ENCODE results near the gene EVL. TPM values are rescaled to one million over a fixed set of nuclear protein-coding genes. Genes with fewer than 3 reads are reported as not detected.

The EVL gene
- polyA plus RNA-seq, 4 donors = 105 to 187 (median 153) TPM

DNA sequence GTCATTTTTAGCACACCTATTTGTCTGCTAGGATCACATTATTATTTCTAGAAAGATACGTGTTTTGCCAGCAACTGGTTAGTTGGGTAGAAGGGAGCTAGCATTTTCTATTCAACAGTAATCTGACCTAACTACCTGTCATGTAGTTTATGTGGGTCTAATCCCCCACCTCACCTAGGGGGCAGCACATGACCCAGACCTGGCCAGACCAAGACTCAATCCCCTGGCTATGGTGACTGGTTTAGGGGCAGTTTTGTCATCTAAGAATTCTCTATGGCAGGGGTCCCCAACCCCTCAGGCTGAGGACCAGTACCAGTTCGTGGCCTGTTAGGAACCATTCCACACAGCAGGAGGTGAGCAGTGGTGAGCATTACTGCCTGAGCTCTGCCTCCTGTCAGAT, 29.5 kb upstream of the EVL start:
- no peak for DNase-seq (ENCODE audit: low read depth in 4 of 4, low spot score in 2 of 4)

DNA sequence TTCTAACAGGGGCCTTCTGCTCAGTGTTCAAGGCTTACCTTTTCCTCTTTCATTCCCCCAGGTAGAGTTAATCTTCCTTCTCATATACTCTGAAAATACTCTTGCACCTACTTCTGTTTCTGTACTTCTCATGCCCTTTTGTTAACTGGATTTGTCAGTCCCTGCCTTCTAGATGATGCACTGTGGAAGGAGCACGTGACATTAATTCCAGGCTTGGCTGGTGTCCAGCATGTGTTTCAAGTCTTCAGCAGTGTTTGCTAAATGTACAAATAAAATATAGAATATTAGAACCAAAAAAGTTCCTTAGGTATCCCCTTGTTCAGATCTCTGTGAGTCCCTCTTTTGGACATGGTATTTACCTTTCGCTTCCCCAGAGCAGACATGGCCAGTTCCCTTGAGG, 27.9 kb upstream of the EVL start:
- no peak for DNase-seq (ENCODE audit: low read depth in 4 of 4, low spot score in 2 of 4)

DNA sequence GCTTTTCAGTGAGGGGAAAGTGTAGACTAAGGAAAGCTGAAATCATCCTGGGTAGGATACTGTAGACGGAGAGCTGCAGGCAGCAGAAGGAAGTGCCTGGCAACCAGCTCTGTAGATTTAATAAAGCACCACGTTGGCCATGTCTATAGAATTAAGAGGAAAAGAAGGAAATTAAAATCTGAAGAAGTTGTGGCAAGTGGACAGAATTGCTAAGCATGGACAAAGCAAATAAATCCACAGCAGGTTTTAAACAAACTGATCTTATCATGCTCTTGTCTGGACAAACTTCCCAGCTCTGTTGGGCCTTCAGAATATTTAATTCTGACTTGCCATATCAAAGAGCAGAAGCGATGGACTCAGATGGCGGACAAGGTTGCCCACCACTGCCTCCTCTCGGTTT, 27.2 kb upstream of the EVL start:
- DNase-seq (ENCODE audit: low read depth in 4 of 4, low spot score in 2 of 4) = no peak

DNA sequence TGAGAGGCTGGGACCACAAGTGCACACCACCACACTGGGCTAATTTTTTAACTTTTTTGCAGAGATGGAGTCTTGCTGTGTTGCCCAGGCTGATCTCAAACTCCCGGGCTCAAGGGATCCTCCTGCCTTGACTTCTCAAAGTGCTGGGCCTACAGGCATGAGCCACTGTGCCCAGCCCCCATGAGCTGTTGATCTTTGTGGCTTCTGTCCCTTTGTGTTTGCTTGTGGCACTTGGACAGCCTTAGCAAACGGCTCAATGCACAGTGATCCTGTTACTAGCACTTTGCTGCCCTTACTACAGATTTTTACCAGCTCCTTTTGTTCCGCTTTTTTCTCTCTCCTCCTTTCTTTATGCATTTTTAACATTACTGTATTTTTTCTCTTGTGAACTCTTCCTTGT, 25.3 kb upstream of the EVL start:
- no peak for DNase-seq (ENCODE audit: low read depth in 4 of 4, low spot score in 2 of 4)

DNA sequence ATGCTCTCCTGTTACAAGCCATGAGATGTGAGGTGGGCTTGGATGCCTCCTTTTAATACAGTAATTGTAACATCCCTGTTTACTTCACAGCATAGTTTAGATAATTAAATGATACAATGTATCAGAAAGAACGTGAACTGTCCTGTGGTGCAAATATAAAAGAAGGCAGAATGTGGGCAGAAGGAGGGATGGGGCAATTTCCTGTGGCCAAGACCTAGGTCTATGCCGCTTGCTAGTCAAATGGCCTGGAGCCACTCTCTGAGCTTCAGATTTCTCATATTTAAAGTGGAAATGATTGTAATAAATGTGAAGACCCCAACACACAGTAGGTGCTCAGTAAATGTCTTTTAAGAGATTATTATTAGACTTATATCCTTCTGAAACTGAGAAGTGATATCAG, 24.0 kb upstream of the EVL start:
- DNase-seq (ENCODE audit: low read depth in 4 of 4, low spot score in 2 of 4) = no peak

DNA sequence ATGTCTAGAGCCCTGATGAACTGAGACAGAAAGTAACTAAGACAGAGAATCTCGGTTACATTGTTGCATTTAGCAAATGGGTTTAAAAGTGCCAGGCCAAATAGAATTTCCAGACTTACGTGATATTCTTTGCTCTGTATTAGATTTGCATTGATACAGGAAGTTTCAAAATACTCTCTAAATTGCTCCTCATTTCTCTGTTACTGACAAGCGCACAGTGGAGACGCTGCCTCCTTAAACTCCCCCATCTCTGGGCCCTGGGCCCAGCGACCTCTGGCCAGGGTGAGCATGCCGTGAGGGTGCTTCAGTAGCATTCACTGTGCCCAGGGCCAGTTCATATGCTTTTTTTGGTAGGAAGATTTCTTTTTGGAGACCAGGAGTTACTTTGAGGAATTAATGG, 22.9 kb upstream of the EVL start:
- DNase-seq (ENCODE audit: low read depth in 4 of 4, low spot score in 2 of 4) = no peak

DNA sequence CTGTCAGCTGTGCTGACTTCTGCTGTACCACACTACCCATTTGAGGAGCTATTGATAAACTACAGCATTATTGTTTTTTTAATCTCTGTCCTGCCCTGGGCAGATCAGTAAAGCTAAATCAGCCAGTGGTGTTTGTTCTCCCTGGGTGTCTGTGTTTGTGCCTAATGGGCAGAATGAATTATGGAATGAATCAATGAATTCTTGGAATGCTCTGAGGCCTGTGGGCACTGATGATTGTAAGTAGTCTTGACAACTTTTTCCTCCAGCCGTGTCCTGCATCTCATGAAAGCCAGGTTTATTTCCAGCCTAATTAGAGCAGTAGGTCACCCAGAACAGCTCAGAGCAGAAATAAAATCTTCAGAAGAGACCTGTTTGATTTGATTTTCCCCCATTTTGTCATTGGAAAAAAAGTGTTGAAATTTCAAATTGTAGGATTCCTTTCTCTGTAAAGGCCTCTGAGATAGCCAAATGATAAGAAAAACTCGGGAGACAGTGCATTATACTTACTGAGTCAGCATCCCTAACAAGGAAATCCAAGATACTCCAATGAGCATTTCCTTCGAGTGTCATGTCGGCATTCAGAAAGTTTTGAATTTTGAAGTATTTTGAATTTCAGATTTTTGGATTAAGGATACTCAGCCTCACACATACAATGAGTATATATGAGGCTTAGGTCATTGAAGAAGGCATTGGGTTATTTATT, 19.4 kb upstream of the EVL start:
- no peak for DNase-seq (ENCODE audit: low read depth in 4 of 4, low spot score in 2 of 4)

DNA sequence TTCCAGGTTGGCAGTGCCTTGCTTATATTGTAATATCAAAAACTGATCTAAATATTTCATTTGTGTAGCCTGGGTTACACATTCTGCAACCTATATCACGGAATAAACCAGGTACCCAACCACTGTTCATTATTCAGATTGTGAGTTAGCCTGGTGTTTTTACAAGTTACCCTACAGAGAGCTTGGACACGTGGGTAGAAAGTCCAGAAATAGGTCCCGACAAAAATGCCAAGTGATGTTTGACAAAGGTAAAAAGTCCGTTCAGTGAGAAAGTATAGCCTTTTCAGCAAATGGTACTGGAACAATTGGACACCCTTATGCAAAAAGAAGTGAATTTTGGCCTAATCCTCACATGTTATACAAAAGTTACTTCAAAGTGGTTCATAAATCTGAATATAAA, 17.6 kb upstream of the EVL start:
- DNase-seq (ENCODE audit: low read depth in 4 of 4, low spot score in 2 of 4) = no peak

DNA sequence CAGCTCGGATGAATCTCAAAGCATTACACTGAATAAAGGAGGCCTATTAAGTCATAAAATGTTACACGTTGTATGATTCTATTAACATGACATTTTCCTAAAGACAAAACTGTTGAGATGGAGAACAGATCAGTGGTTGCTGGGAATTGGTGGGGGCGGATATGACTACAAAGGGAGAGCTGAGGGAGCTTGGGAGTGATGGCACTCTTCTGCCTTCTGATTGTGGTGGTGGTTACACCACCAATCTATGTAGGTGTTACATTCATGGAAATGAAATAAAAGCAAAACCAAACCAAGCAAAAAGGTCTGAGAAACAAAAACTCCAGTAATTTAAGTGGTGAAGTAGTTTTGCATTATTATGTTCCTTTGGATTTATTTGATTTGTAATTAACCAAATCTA, 16.4 kb upstream of the EVL start:
- no peak for DNase-seq (ENCODE audit: low read depth in 4 of 4, low spot score in 2 of 4)

DNA sequence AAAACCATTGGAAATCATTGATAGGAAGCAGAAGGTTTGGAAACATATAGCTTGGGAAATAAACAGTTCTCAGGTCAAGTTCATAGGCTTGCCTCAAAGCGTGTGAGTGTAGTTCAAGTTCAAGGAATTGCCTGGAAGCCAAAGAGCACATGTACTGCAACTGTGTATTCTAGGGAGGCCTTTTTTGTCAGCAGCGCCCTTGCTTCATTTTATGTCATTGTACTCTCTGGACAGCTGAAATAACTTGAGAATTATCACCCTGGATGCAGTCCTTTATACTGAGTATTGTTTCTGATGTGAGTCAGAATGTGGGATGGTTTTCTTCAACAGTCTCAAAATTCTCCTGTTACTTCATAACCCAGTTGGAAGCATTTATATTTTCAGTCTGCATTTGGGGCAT, 16.0 kb upstream of the EVL start:
- no peak for DNase-seq (ENCODE audit: low read depth in 4 of 4, low spot score in 2 of 4)

DNA sequence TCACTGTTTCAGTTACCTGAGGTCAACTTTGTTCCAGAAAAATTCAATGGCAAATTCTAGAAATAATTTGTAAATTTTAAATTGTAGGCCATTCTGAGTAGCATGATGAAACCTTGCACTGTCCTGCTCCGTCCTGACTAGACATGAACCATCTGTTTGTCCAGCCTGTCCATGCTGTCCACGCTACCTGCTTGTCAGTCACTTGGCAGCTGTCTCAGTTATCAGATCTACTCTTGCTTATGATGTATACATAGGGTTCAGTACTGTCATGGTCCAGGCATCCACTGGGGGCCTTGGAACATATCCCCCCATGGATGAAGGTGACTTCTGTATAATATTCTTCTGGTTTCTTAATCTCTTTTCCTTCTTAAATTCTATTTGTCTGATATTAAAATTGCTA, 14.1 kb upstream of the EVL start:
- DNase-seq (ENCODE audit: low read depth in 4 of 4, low spot score in 2 of 4) = no peak

DNA sequence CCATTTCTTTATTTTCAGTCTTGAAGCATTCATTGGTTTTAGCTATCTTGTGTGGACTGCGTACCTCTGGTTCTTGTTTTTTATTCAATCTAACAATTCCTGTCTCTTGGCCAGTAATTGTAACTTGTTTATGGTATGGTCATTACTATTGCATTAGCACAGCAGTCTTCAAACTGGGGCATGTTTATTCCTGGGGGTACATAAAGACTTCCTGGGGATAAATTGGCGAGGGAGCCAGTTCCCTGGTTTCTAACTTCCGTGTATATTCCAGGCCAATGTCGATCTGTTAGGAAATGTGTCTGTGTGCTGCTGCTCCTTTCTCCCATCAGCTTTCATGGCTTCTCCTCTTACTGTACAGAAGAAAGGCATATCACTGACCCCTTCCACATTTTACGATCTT, 13.7 kb upstream of the EVL start:
- DNase-seq (ENCODE audit: low read depth in 4 of 4, low spot score in 2 of 4) = no peak

DNA sequence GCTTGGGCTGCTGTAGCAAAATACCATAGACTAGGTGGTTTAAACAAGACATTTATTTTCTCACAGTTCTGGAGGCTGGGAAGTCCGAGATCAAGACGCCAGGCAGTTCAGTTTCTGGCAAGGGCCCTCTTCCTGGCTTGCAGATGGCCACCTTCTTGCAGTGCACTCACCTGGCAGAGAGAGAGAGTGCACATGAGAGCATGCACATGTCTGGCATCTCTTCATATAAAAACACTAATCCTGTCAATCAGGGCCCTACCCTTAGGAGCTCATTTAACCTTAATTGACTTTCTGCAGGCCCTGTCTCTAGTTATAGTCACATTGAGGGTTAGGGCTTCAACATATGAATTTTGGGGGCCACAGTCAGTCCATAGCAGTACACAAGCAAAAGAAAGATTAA, 12.4 kb upstream of the EVL start:
- no peak for DNase-seq (ENCODE audit: low read depth in 4 of 4, low spot score in 2 of 4)

DNA sequence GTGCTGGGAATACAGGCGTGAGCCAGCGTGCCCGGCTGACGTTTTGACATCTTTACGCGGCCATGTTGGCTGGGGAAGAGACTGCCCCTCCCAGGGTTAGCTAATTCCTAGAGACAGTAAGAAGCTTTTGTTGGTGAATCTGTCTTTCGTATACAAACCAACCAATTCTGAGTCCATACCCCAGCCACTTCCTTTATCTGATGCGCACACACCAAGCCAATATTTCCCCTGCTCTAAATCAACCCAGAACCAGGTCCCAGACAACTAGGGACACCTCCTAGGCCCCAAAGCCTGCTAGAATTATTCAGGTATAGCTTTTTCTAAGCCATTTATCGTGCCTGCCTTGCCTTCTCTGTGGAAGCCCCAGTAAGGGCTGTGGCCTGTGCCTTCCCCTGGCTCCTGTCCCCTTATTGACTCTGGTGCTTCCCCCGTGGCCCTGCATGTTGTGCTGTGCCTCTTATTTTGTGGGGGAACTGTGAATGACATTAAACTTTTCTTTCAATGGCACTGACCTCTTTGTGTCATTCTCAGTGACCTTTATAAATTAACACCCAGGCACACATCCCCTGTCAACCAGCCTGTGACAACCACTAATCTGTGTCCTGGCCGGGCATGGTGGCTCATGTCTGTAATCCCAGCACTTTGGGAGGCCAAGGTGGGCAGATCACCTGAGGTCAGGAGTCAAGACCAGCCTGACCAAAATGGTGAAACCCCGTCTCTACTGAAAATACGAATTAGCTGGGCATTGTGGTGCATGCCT, 10.7 kb upstream of the EVL start:
- no peak for DNase-seq (ENCODE audit: low read depth in 4 of 4, low spot score in 2 of 4)

DNA sequence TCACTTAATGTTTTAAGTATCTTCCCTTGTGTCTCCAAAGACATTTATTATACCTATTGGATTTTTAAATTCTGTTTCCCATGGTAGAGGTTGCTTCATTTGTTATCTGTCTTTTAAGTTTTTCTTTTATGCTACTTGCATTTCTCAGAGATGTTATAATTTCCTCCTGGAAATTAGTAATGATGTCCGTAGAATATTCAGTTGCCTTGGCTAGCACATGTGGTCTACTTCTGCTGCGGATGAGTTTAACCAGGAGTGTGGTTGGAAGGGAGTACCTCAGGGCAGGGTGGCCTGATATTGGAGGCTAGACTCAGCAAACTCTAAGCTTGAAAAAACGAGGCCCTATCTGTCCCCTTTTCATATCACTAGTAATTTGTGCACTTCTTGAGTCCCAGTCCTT, 8.8 kb upstream of the EVL start:
- DNase-seq (ENCODE audit: low read depth in 4 of 4, low spot score in 2 of 4) = no peak

DNA sequence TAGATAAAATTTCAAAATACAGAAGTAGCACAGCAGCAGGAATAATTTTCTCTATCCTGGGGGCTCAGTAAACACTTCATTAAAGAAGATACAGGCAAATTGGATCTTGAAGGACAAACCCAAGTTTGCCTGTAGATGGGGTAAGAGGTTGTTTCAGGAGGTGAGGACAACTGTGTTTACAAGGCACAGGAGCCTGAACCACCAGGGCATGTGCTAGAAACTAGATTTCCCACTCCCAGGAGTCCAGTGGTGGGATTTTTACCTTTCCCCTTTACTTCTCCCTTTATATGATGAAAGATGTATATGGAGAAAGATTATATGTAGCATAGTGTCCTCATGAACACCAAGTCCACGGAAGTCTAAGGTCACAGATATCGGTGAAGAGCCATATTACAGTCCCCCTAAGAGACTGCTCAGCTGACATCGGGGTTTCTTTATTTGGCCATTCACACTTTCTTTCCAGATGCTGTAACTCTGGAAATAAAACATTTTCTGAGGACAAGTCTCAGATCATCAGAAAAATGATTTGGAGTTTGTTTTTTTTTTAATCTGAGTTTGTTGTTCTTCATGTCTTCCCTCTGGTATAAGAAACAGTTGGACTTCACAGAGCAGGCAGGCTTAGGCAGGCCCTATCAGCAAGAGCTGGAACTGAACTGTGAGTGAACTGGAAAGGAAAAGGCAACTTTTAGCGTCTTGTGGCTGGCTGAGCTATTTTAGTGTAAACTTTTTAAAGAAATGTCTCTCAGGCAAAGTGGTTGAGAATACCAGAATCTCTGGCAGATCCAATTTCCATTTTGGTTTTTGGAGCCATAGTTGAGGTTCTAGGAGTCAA, 8.0 kb upstream of the EVL start:
- no peak for DNase-seq (ENCODE audit: low read depth in 4 of 4, low spot score in 2 of 4)

DNA sequence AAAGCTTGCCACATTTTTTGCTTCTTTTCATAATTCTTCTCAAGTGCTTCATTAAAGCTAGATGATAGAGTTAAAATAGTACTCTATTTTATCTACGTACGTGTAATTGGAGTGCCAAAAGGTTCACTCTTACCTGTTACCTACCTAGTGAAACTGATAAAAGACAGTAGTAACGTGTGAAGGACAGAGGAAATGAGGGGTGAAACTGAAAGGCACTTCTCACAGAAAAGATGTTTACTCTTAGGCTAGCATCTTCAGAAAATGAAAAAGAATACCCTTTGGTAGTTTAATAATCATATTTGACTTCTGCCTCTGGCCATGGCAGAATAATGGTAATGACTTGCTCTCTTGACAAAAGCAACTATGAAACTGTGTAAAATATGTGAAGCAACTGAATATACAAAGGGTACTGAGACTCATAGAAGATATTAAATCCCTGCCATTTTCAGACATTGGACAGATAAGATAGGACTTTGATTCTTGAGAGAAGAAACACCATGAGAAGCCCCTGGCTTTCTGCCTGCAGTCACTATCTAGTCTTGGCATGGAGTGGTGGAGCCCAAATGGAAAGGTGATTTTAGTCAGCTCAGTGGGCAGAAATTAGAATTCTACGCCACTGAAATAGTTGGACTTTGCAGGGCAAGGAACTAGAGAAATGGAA, 6.3 kb upstream of the EVL start:
- DNase-seq (ENCODE audit: low read depth in 4 of 4, low spot score in 2 of 4) = no peak

DNA sequence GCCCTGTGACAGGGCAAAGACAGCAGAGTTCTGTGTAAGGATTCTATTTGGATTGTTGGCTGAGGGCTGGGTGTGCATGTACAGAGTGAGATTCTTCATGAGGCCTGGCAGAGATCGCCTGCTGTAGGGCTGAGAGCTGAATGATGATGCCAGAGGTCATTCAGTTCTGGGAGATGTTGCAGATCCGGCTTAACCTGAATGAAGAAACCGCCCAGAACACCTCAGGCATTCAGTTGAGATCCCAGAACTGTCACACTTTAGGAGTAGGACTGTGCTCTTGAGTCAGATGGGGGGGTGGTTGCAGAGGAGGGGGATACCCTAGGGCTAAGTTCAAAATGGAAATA, 5.8 kb upstream of the EVL start:
- DNase-seq (ENCODE audit: low read depth in 4 of 4, low spot score in 2 of 4) = no peak

DNA sequence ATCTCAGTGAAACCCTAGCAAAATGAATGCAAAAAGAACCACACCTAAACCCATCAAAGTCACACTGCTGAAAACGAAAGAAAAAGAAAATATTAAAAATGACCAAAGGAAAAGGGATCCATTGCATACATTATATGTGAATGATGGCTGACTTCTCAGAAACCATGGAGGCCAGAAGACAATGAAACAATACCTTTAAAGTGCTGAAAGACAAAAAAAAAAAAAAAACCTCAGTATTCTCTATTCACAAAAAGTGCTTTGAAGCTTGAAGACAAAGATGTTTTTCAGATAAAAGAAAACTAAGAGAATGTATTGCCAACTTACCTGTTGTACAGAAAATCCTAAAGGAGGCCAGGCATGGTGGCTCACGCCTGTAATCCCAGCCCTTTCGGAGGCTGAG, 4.5 kb upstream of the EVL start:
- DNase-seq (ENCODE audit: low read depth in 4 of 4, low spot score in 2 of 4) = no peak

DNA sequence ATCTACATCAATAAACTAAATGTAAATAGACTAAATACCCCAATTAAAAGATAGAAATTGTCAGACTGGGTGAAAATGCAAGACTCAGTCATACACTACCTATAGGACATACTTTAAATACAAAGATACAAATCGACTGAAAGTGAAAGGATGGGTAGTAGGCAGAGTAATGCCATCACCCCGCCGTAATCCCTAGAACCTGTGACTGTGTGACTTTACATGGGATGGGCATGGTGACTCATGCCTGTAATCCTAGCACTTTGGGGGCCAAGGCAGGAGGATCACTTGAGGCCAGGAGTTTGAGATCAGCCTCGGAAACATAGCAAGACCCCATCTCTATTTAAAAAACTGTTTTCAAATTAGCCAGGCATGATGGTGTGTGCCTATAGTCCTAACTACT, 2.6 kb upstream of the EVL start:
- no peak for DNase-seq (ENCODE audit: low read depth in 4 of 4, low spot score in 2 of 4)

DNA sequence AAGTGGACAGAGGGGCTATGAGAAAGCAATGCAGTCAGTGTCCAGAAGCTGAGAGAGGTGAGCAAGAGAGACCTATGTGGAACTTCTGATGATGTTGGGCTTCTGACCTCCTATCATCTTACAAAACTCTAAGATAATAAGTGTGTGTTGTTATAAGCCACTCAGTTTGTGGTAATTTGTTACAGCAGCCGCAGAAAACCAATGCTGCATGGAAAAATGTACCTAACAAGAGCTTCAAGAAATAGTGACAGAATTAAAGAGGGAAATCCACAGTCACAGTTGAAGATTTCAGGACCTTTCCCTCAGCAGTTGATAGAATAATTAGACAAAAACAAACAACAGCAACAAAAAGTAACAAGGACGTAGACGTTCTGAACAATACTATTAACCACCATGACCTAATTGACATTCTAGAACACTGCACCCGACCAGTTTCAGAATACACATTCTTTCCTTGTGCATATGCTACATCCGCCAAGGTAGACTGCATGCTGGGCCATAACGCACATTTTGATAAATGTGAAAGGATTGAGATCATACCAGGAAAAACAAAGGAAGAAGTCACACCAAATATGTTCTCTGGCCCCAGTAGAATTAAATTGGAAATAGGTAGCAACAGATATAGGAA, 1.8 kb upstream of the EVL start:
- DNase-seq (ENCODE audit: low read depth in 4 of 4, low spot score in 2 of 4) = no peak

All from left renal cortex interstitium (tissue), 4 donors.